Endothelial cell (in vitro differentiated cells): Measurements from ENCODE around the gene RPGR. TPM values are rescaled to one million over a fixed set of nuclear protein-coding genes. Genes with fewer than 3 reads are reported as not detected.

ENCODE experiments used
- DNase-seq: peaks from one replicate; pipeline ENCODE4 v3.0.0; 2021; ENCODE audit warnings: low spot score
- H3K27ac Mint-ChIP-seq: one replicate; pipeline ENCODE4 v1.8.0; 2021; ENCODE audit warnings: mixed read lengths, inconsistent platforms; ENCODE audit not compliant: unreplicated experiment
- H3K27me3 Mint-ChIP-seq: one replicate; pipeline ENCODE4 v1.8.0; 2021; ENCODE audit warnings: mild to moderate bottlenecking, moderate library complexity, mixed read lengths, inconsistent platforms; ENCODE audit not compliant: unreplicated experiment
- H3K36me3 Mint-ChIP-seq: one replicate; pipeline ENCODE4 v1.8.0; 2021; ENCODE audit warnings: mild to moderate bottlenecking, low read depth, mixed read lengths, inconsistent platforms; ENCODE audit not compliant: unreplicated experiment
- H3K4me1 Mint-ChIP-seq: one replicate; pipeline ENCODE4 v1.8.0; 2021; ENCODE audit warnings: mild to moderate bottlenecking, mixed read lengths, inconsistent platforms; ENCODE audit not compliant: unreplicated experiment
- H3K4me3 Mint-ChIP-seq: one replicate; pipeline ENCODE4 v1.8.0; 2021; ENCODE audit warnings: mild to moderate bottlenecking, mixed read lengths, inconsistent platforms; ENCODE audit not compliant: unreplicated experiment
- H3K9me3 Mint-ChIP-seq: one replicate; pipeline ENCODE4 v1.8.0; 2021; ENCODE audit warnings: mixed read lengths, inconsistent platforms; ENCODE audit not compliant: unreplicated experiment
- CTCF ChIP-seq: fragments of 200-600 bp; sonication (generic); IDR thresholded peaks from one replicate; pipeline ENCODE4 v1.5.0; 2021; ENCODE audit warnings: antibody characterized with exemption; ENCODE audit not compliant: unreplicated experiment
- total RNA-seq: library from RNA; stranded (reverse); fragmentation: NEBNext Ultra II Directional; extraction: Animal tissue kit (Norgen Biotek cat#: 25700); gene quantifications from one replicate; pipeline ENCODE4 v1.2.1, GENCODE V29; 2021; ENCODE audit not compliant: unreplicated experiment

Gene RPGR
- total RNA-seq, 1 donor from 2014 or later: 17.2 TPM

DNA sequence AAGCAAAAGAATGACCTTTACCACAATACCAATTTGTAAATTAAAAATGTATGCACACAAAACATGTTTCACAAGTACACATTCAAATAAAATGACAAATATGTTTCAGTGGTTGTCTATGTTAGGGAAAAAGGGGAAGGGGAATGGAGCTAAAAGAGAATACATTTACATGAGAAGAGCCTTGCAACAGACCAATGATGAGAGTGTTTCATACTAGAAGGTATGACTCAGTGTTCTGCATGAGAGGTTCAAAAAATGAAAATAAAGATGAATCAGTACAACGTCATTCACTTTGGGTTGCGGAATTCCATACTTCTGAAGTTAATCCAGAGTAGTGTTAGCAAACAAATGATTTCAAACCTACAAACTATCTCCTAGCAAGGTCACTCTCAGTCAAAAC, 51.7 kb downstream of the RPGR start:
- DNase-seq: no peak
- Mint-ChIP-seq H3K4me3 (no peak overlapping the region), H3K27ac (no peak overlapping the region), H3K4me1 (peaks cover 2% of the 10 kb centered on the region), H3K9me3 (no peaks in the 10 kb centered on the region), H3K36me3 (no peaks in the 10 kb centered on the region), H3K27me3 (no peaks in the 10 kb centered on the region)
- TF ChIP-seq CTCF: no peak

- Mint-ChIP-seq H3K9me3 (no peaks in the 10 kb centered on the region), H3K36me3 (no peaks in the 10 kb centered on the region), H3K27ac (no peak overlapping the region), H3K4me1 (peaks cover 3% of the 10 kb centered on the region), H3K27me3 (no peaks in the 10 kb centered on the region), H3K4me3 (no peak overlapping the region)
- no peak for TF ChIP-seq CTCF
- DNase-seq: no peak
Measured at GRCh38 chrX:38273453-38273852, 53.9 kb downstream of the RPGR start.

DNA sequence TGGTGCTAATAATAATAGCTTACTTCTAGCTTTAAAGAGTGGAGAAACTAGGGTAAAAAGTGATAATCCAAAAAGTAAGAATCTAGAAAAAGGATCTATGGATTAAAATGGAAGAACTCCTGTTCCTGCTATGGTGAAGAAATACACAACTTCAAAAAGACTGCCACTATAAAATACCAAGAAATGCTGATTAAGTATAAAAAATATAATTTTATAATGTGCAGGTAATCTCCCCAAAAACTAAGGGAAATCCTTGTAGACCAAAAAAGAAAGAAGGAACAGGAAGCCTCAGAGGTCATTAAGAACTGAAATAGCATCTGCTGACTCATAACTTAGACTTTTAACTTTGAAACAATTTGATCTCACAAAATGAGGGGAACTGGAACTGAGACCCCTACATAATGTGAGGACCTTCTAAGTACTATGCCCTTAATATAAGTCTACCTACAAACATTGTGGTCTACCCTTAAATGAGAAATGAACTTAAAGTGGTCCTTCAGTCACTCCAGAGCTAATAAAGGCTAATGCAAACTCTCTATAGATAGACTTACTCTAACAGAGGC, 56.1 kb downstream of the RPGR start:
- Mint-ChIP-seq H3K9me3 (no peaks in the 10 kb centered on the region), H3K4me3 (no peak overlapping the region), H3K36me3 (no peaks in the 10 kb centered on the region), H3K4me1 (peaks cover 3% of the 10 kb centered on the region), H3K27ac (no peak overlapping the region), H3K27me3 (no peaks in the 10 kb centered on the region)
- no peak for DNase-seq
- no peak for TF ChIP-seq CTCF

DNA sequence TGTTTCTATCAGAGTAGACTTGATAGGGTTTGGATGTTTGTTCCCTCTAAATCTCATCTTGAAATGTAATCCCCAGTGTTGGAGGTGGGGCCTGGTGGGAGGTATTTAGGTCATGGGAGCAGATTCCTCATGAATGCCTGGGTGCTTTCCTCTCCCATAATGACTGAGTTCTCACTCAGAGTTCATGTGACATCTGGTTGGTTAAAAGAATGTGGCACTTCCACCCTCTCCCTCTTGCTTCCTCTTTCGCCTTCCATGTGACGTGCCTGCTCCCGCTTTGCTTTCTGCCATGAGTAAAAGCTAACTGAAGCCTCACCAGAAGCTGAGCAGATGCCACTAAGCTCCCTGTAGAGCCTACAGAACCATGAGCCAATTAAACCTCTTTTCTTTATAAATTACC, 59.3 kb downstream of the RPGR start:
- no peak for TF ChIP-seq CTCF
- Mint-ChIP-seq H3K9me3 (no peaks in the 10 kb centered on the region), H3K36me3 (no peaks in the 10 kb centered on the region), H3K27me3 (no peaks in the 10 kb centered on the region), H3K4me1 (peaks cover 3% of the 10 kb centered on the region), H3K27ac (no peak overlapping the region), H3K4me3 (no peak overlapping the region)
- DNase-seq: no peak

GRCh38 chrX:38262715-38263620, 64.3 kb downstream of the RPGR start:
- TF ChIP-seq CTCF: no peak
- H3K4me1 Mint-ChIP-seq: no peaks in the 10 kb centered on the region
- H3K27me3 Mint-ChIP-seq: no peaks in the 10 kb centered on the region
- DNase-seq: no peak
- H3K27ac Mint-ChIP-seq: no peak overlapping the region
- H3K36me3 Mint-ChIP-seq: no peaks in the 10 kb centered on the region
- H3K9me3 Mint-ChIP-seq: no peaks in the 10 kb centered on the region
- H3K4me3 Mint-ChIP-seq: no peak overlapping the region
